HG03139 (cell line): Measurements from ENCODE around the gene HDGF.

Source experiments
- ATAC-seq: cut with Tn5 transposase; IDR thresholded peaks from one replicate; pipeline ENCODE4 v1.9.1; 2021; ENCODE audit not compliant: unreplicated experiment

The HDGF gene

GRCh38 chr1:156751451-156751756, at the start of gene HDGF:
Gene HDGF, minus strand, starts transcription at chr1:156751675. Its CDS starts 246 bp downstream, at chr1:156751429.
- ATAC-seq, result peak; percentile 3

GRCh38 chr1:156797212-156797871, 45.9 kb upstream of the HDGF start:
- no peak for ATAC-seq

- ATAC-seq, result no peak
Observed at GRCh38 chr1:156796340-156797097, 45.0 kb upstream of the HDGF start.

GRCh38 chr1:156795787-156796186, 44.3 kb upstream of the HDGF start:
- ATAC-seq, result no peak

GRCh38 chr1:156795374-156795733, 43.9 kb upstream of the HDGF start:
- ATAC-seq, result no peak

GRCh38 chr1:156794506-156795373, 43.3 kb upstream of the HDGF start:
- no peak for ATAC-seq

GRCh38 chr1:156789621-156790318, 38.3 kb upstream of the HDGF start:
- ATAC-seq, result no peak

- ATAC-seq, result no peak
Observed at GRCh38 chr1:156788136-156788535, 36.7 kb upstream of the HDGF start.

- no peak for ATAC-seq
Observed at GRCh38 chr1:156786640-156787039, 35.2 kb upstream of the HDGF start.

GRCh38 chr1:156785458-156785857, 34.0 kb upstream of the HDGF start:
- no peak for ATAC-seq

- ATAC-seq, result no peak
Observed at GRCh38 chr1:156781585-156782186, 30.2 kb upstream of the HDGF start.

GRCh38 chr1:156777573-156777972, 26.1 kb upstream of the HDGF start:
- no peak for ATAC-seq

GRCh38 chr1:156776942-156777341, 25.5 kb upstream of the HDGF start:
- ATAC-seq, result no peak

- ATAC-seq, result no peak
Observed at GRCh38 chr1:156775799-156776198, 24.3 kb upstream of the HDGF start.

GRCh38 chr1:156773607-156774006, 22.1 kb upstream of the HDGF start:
- ATAC-seq, result no peak

- no peak for ATAC-seq
Observed at GRCh38 chr1:156772728-156773497, 21.4 kb upstream of the HDGF start.

GRCh38 chr1:156772222-156772621, 20.7 kb upstream of the HDGF start:
- ATAC-seq, result no peak

GRCh38 chr1:156768610-156769295, 17.3 kb upstream of the HDGF start:
- ATAC-seq, result no peak

- ATAC-seq, result no peak
Observed at GRCh38 chr1:156767879-156768604, 16.6 kb upstream of the HDGF start.
